ENCODE data around the gene KCNJ15.

The KCNJ15 gene

DNA sequence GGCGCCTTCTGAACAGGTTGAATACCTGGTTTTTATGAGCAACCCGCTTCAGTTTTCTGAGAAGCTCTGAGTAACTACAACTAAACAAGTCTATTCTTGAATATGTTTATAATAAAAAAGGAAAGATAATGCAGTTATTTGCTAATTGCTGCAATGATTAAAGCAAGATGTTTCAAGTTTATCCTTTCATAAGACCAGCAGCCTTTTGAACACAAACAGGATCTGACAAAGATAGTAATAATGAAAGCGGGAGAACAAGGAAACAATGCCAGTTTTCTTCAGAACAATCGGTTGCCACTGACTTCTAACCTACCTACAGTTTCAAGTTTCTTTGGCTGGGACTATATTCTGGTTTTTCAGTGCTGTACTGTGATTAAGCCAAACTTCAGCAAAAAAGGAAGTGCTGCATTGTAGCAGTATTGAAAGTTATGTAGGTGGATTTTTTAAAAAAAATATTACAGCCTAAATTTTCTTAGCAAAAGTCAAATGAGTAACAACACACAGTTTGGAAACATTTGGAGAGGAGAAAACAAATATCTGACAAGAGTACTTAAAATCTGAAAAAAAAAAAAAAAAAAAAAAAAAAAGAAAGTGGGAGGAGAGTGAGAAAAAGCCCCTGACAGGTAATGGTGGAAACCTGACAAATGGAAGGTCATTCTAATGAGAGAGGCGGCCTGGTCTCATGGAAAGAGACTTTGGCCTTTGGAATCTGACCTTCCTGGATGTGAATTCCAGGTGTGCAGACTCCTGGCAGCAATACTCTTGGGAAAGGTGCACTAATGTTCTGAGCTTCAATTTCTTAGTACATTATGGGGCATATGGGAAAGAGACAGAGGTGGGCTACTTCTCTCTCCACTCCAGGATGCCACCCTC, 11.4 kb downstream of the KCNJ15 start:
- DNase-seq (ENCODE audit: low read depth, low spot score), result no peak

GRCh38 chr21:38268864-38269575, 12.2 kb downstream of the KCNJ15 start:
- no peak for DNase-seq (ENCODE audit: low read depth, low spot score)

GRCh38 chr21:38269576-38269936, 12.8 kb downstream of the KCNJ15 start:
- no peak for DNase-seq (ENCODE audit: low read depth, low spot score)

DNA sequence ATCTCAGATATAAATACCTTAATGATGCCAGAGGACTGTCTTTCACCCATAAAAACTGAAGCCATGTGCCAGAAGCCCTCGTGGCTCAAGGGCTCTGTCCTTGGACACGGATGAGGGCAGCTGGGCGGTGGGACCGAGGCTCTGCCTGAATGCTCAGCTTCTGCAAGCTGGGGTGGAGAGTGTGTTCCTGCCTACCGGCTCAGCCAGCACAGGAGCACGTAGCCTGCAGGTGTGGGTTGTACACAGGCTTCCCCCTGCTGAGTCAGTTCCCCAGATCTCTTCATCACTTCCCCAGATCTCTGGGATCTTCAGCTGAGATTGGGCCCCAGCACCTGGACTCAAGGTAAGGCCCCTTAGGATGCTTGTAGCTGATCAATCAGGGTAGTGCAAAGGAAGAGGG, 15.4 kb downstream of the KCNJ15 start:
- DNase-seq (ENCODE audit: low read depth, low spot score), result no peak

- no peak for DNase-seq (ENCODE audit: low read depth, low spot score)
These were observed 17.2 kb downstream of the KCNJ15 start for GRCh38 chr21:38273745-38274542.

- DNase-seq (ENCODE audit: low read depth, low spot score), result peak; percentile 67
These were observed 20.8 kb downstream of the KCNJ15 start for GRCh38 chr21:38277501-38278131.

DNA sequence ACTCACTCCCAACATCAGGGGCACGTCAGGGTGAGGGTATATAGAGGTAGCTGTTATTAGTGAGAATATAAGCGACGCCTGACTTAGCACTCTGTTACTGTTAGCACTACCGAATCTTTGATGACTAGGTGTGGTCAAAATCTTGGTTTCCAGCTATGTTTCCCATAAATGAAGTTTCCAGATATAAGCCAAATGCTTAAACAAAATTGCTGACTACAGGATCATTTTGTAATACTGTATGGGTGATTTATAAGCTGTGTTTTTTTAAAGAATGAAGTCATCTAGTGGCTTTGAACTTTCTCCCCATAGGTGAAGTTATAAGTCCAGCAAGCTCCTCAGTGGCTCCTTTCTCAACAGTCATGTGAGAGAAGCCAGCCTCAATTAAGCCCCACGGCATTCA, 23.7 kb downstream of the KCNJ15 start:
- no peak for DNase-seq (ENCODE audit: low read depth, low spot score)

DNA sequence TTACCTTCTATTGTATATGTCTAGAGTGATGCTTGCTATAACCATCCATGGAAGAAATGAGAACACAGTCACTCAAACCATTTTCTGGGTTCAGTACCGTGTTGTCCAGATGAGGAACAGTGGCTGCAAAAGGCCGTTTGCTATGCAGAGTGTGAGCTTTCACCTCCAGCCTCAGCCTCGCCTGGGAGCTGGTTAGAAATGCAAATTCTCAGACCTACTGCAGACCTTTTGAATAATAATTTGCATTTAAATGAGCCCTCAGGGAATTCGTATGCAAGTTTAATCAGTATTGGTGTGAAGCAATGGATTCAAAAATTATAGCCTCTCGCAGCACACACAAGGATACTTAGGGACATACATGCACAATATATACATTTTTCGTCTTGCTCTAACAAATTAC, 24.1 kb downstream of the KCNJ15 start:
- DNase-seq (ENCODE audit: low read depth, low spot score), result no peak

- no peak for DNase-seq (ENCODE audit: low read depth, low spot score)
These were observed 26.1 kb downstream of the KCNJ15 start for GRCh38 chr21:38282921-38283320.

DNA sequence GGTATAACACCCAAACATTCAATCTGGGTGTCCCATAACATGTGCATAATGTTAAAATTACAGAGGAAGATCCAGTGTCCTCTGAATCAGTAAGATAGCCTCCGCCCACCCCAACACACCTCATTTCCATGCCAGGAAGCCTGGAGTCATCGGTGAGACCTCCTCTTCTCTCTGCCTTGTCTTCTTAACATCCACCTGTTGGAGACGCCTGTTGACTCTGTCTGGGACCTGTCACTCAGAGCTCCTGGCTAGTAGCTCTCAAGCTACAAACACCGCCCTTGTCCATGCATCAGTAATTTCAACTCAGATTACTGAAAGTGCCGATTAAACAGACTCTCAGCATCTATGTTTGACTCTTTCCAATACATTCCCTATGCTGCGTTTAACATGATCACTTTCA, 27.4 kb downstream of the KCNJ15 start:
- no peak for DNase-seq (ENCODE audit: low read depth, low spot score)

- no peak for DNase-seq (ENCODE audit: low read depth, low spot score)
These were observed 30.1 kb downstream of the KCNJ15 start for GRCh38 chr21:38286739-38287471.

DNA sequence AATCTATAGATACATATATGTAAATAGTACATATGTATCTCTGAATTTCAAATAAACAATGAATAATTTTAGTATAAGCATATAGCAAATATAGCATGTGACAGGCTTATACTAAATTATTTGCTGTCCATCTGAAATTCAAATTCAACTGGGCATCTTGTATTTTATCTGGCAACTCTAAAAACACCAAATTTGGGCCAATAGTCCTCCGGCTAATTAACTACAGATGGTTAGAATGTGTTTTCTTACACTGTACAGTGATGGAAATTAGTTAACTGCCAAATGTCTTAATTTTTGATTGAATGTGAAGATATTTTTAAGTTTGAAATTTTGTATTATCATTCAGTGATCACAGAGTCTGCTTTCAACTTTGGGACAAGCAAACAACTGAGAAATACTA, 30.7 kb downstream of the KCNJ15 start:
- DNase-seq (ENCODE audit: low read depth, low spot score), result no peak

- peak; percentile 96 for DNase-seq (ENCODE audit: low read depth, low spot score)
These were observed 33.1 kb downstream of the KCNJ15 start for GRCh38 chr21:38289705-38290485.

DNA sequence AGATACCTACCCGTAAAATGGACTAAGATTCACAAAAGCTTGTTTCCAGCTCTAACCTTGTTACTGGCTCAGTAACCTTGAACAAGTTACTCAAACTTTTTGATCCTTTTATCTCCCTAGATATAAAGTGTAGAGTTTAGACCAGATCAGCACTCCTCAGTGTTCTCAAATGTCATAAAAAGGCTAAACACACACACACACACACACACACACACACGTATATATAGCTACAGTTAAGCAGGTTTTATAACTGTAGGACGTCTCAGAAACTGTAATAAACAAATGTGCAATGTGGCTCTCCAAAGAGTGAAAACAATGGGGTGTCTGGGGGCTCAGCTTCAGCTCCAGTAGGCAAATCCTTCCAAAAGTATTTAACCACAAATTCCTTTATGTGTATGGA, 34.0 kb downstream of the KCNJ15 start:
- no peak for DNase-seq (ENCODE audit: low read depth, low spot score)

GRCh38 chr21:38291874-38292273, 35.1 kb downstream of the KCNJ15 start:
- DNase-seq (ENCODE audit: low read depth, low spot score), result no peak

DNA sequence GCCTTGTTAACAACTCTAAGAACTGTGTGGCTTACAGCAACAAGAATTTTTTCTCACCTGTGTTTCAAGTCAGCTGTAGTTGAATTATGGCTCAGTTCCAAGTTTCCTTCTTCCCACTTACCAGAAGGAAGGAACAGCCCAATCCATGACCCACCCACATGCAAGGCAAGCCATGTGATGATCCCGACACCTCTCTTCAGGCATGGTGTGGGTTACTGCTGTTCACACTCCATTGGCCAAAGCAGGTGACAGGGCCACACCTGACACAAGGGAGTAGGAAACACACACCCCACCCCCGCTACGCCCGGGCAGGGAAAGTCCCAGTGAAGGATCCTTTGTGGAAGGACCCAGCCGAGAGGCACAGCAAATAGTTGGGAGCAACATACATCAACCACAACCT, 36.3 kb downstream of the KCNJ15 start:
- no peak for DNase-seq (ENCODE audit: low read depth, low spot score)

DNA sequence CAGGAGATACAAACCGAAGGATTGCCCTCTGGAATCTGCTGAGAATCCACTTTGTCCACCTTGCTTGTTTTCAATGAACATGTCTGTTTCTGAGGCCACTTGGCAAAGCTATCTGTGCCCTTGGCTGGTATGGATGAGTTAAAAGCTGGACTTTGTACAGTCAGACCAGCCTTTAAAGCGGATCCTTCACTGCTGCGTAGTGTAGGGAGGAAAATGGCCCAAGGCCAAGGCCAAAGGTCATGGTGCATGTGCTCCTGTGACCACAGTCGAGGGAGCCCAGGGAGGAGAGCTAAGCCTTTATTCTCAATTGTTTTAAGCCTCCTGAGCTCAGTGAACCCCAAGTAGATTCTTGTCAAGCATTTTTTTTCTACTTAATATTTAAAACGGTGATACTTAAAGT, 37.0 kb downstream of the KCNJ15 start:
- no peak for DNase-seq (ENCODE audit: low read depth, low spot score)

DNA sequence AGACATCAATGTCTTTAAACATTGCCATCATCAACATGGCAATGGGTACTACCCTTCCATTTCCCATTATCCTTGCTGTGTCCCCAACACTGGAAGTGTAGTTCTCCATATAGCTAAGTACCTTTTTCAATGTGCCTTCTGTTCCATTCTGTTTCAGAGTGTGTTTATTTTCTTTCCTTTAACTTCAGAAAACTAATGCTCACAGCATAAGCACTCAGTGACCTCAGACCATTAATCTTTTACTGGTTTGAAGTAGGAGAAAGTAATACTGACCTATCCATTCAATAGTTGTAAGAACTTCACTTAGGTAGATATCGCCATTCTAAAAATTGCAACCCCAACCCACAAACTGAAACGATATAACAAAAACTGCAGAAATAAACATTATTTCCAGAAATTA, 37.8 kb downstream of the KCNJ15 start:
- no peak for DNase-seq (ENCODE audit: low read depth, low spot score)

DNA sequence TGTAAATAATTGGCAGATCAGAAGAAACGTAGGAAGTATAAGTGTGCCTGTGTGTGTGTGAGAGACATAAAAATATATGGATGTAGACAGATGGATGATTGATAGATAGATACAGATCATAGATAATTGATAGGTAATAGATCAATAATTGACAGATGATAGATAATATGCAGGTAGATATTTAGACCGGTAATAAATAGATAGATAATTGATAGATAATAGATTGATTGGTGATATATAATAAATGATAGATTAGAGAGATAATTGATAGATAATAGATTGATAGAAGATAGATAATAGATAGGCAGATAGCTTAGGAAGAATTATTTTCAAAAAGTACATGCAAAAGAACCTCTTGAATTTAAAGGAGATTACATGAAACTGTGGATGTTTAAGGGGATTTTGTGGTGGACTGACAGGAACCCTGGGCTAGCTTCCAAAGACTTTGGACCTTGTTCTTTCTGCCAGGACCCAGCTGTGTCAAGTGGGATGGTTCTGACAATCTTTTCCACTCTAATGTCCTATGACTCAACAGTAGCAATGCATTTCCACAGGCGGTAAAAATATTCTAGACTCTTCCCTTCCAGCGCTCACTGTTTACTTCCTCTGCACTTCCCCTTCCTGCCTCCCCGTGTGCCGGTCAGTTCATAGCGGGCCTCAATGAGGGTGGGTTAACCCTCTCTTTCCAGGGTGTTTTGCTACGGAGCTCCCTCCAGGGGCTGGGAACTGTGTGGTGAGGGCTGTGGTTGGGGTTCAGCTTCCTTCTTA, 39.4 kb downstream of the KCNJ15 start:
- DNase-seq (ENCODE audit: low read depth, low spot score), result no peak

DNA sequence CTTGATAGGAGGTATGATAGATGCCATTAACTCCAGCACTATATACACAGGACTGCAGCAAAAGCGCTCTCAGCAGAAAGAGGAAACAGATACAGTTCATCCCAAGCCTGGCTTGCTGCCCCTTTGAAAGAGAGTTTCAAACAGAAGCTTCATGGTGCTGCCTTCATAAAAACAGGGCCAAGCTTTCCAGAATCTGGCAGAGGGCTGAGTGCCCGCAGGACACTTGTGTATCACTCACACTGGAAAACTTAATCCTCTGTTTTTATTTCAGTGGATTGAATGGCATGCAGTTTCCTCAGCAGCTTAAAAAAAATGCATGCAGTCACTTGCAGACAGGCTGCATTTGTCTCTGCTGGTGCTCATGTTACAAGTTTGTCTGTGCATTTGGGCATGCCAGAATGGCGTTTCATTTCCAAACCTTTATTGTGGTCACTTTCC, 40.4 kb downstream of the KCNJ15 start:
- DNase-seq (ENCODE audit: low read depth, low spot score), result no peak
